Heart right ventricle (tissue), 16 donors: ENCODE results near the gene C10orf67. TPM values are rescaled to one million over a fixed set of nuclear protein-coding genes. Genes with fewer than 3 reads are reported as not detected.

Experiments used
- ATAC-seq, 8 donors: fragments of 200-7000 bp; cut with Tn5 transposase; one replicate each; pipeline ENCODE4 v1.9.1; 2020; ENCODE audit warnings: mild to moderate bottlenecking in 8 of 8, moderate library complexity in 8 of 8, moderate number of reproducible peaks in 1 of 8
- DNase-seq, 2 donors: peaks; one replicate each; pipeline ENCODE4 v3.0.0-alpha.2; 2020
- H3K27ac ChIP-seq, 10 donors: fragments of 200-600 bp; sonication (generic) in 2 of 10; one replicate each; pipeline versions ENCODE4 v1.5.0 to v1.8.0; 2020 to 2022; ENCODE audit warnings: mild to moderate bottlenecking in 3 of 10
- H3K27me3 ChIP-seq, 7 donors: fragments of 200-600 bp; one replicate each; pipeline ENCODE4 v1.8.0; 2021 to 2022; ENCODE audit warnings: mild to moderate bottlenecking in 2 of 7
- H3K36me3 ChIP-seq, 9 donors: fragments of 200-600 bp; sonication (generic) in 1 of 9; one replicate each; pipeline versions ENCODE4 v1.5.0 to v1.8.0; 2020 to 2022; ENCODE audit warnings: mild to moderate bottlenecking in 2 of 9
- H3K4me1 ChIP-seq, 9 donors: fragments of 200-600 bp; sonication (generic) in 1 of 9; one replicate each; pipeline versions ENCODE4 v1.5.0 to v1.8.0; 2020 to 2022; ENCODE audit warnings: mild to moderate bottlenecking in 4 of 9
- H3K4me3 ChIP-seq, 10 donors: fragments of 200-600 bp; sonication (generic) in 2 of 10; one replicate each; pipeline versions ENCODE4 v1.5.0 to v1.8.0; 2020 to 2022; ENCODE audit warnings: mild to moderate bottlenecking in 7 of 10, moderate library complexity in 2 of 10
- H3K9me3 ChIP-seq, 11 donors: fragments of 200-600 bp in 10 of 11; sonication (generic) in 2 of 11; one replicate each; pipeline versions ENCODE4 v1.5.0 to v1.8.0; 2013 to 2022; ENCODE audit warnings: mild to moderate bottlenecking in 2 of 11, control low read depth in 1 of 11, moderate library complexity in 1 of 11
- WGBS, 2 donors: extraction: QIAGEN DNeasy Blood & Tissue Kit; methylation state at CpG; one replicate each; pipeline ENCODE4 v1.1.7; 2013; ENCODE audit warnings: inconsistent platforms in 1 of 2; 5-methylcytosine and 5-hydroxymethylcytosine counted together
- intact Hi-C, 10 donors: fragments of 100-400 bp; cut with DNase I; formaldehyde crosslinking; loops; one replicate each; pipeline versions ENCODE4 v1.11.1 to v1.14.2; 2022
- polyA plus RNA-seq, 2 donors: library from polyadenylated mRNA; stranded (reverse); fragments of 200-250 nt; gene quantifications; one replicate each; pipeline ENCODE4 v1.2.3, GENCODE V29; 2013
- total RNA-seq, 10 donors: library from RNA; stranded (reverse); fragmentation: NEBNext Ultra II Directional in 3 of 10; extraction: Animal tissue kit (Norgen Biotek cat#: 25700) in 3 of 10; gene quantifications; one replicate each; pipeline versions ENCODE4 v1.2.1 to v1.2.4, GENCODE V29; 2021 to 2023
- TF ChIP-seq, protein P1 (sequence below), 9 donors: fragments of 200-600 bp; sonication (generic) in 2 of 9; IDR thresholded peaks; one replicate each; pipeline versions ENCODE4 v1.5.0 to v1.8.0; 2021 to 2022; ENCODE audit warnings: antibody characterized with exemption in 9 of 9, mild to moderate bottlenecking in 5 of 9, moderate library complexity in 1 of 9
- donor health status: Arrhythmogenic right ventricular cardiomyopathy.
- donor health status: ischemic (EF 13 %, LVEDD 7.1; RV severe dilation, severe dysfunction).
- donor health status: healthy with polysubstance abuse.
- donor health status: DM: no; HTN: yes; CAD: no.
- donor health status: DM: no; HTN: no; CAD: no.
- donor health status: ischemic (EF 25% LVEDD 6.9; RV normal size, moderate dysfunction).
- donor health status: ischemic (EF 25% LVEDD 5.7; RV mildly dilated, moderate dysfunction).
- donor health status: healthy.
- donor health status: DM: yes; HTN: yes; CAD: no.
- donor health status: Ischemic cardiomyopathy.
- donor health status: ischemic (EF 35%, LVEDD 5.7; RV mildly dilated, moderate dysfunction).
- donor health status: nonischemic (EF 11% LVEDD 7.7; RV severe dilation, severe dysfunction).
- donor health status: DM: yes; HTN: yes; CAD: no.
- donor health status: PGD.
- donor health status: ischemic (EF 29% LVEDD 5.4; RV normal size, mild dysfunction).
- donor health status: nonischemic (EF 23%, LVEDD 6.1; RV moderate dilation, normal function).

The C10orf67 gene
- total and polyA plus RNA-seq, 12 donors: 0.15 to 1.5 (median 0.40) TPM

DNA sequence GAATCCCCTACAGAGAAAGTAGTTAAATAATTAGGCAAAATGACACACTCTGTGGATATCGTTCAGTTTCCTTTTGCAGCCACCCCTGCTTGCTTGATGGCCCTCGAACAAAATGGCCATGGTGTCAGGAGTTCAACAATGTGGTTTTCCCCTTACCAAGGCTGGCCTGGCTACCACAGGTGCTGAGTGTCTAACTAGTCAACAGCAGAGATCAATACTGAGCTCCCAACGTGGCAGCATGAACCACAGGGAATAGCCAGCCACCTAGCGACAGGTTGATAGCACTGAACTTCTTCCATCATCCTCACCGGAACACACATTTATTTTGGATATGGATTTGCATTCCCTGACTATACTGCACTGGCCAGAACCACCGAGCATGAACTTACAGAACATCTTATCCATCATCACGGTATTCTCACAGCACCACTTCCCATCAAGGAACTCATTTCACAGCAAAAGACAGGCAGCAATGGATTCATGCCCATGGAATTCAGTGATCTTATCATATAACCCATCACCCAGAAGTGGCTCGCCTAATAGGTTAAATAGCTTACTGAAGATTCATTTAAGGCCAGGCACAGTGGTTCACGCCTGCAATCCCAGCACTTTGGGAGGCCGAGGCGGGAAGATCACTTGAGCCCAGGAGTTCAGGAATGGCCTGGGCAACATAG lies 6.3 kb downstream of the C10orf67 start:
- Histone ChIP-seq H3K9me3 (no peaks in the 10 kb centered on the region), H3K36me3 (no peaks in the 10 kb centered on the region), H3K4me3 (no peak overlapping the region), H3K4me1 (peaks cover 0 to 19% (median 4%) of the 10 kb centered on the region in 9 donors), H3K27me3 (peaks cover 0 to 11% (median 0%) of the 10 kb centered on the region in 7 donors), H3K27ac (no peak overlapping the region)
- DNase-seq: no peak
- ATAC-seq: no peak
- TF ChIP-seq, protein P1, sequence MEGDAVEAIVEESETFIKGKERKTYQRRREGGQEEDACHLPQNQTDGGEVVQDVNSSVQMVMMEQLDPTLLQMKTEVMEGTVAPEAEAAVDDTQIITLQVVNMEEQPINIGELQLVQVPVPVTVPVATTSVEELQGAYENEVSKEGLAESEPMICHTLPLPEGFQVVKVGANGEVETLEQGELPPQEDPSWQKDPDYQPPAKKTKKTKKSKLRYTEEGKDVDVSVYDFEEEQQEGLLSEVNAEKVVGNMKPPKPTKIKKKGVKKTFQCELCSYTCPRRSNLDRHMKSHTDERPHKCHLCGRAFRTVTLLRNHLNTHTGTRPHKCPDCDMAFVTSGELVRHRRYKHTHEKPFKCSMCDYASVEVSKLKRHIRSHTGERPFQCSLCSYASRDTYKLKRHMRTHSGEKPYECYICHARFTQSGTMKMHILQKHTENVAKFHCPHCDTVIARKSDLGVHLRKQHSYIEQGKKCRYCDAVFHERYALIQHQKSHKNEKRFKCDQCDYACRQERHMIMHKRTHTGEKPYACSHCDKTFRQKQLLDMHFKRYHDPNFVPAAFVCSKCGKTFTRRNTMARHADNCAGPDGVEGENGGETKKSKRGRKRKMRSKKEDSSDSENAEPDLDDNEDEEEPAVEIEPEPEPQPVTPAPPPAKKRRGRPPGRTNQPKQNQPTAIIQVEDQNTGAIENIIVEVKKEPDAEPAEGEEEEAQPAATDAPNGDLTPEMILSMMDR (IDR thresholded peaks at IDR 0.05): no peak
- intact Hi-C loops: loop anchor here in 1 of 10 donors (2.0 kb wide), 1 partner anchor 103 kb away; no protein-coding TSS in a partner anchor
- 75 to 78% methylated on average over 11 of the region's 11 CpGs for WGBS, 2 donors

DNA sequence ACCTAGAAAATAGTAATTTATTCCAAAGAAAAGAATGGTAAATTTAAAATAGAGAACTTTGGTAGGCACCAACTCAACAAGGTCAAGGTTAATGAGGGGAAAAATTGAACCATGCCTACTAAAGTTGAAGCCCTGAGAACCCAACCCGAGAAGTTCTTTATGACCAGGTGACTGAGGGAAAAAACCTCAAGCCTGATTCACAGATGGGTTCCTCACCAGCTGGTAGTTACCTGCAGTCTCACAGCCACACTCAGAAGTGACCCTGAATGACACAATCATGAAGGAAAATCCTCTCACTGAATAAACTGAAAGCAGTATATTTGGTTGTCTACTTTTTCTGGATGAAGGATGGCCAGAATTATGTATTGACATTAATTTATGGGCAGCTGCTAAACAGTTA lies 7.0 kb downstream of the C10orf67 start:
- DNase-seq (no peak), ATAC-seq (no peak)
- WGBS, 2 donors: 93 to 100% methylated on average over 1 of the region's 1 CpG
- peaks cover 0 to 12% (median 3%) of the 10 kb centered on the region in 9 donors for H3K4me1 ChIP-seq
- intact Hi-C loops: loop anchor here in 1 of 10 donors (2.0 kb wide), 1 partner anchor 103 kb away; no protein-coding TSS in a partner anchor
- H3K9me3 ChIP-seq: no peaks in the 10 kb centered on the region
- H3K27ac ChIP-seq: no peak overlapping the region
- peaks cover 0 to 5% (median 0%) of the 10 kb centered on the region in 7 donors for H3K27me3 ChIP-seq
- TF ChIP-seq, protein P1 (IDR thresholded peaks at IDR 0.05): no peak
- no peaks in the 10 kb centered on the region for H3K36me3 ChIP-seq
- no peak overlapping the region for H3K4me3 ChIP-seq

DNA sequence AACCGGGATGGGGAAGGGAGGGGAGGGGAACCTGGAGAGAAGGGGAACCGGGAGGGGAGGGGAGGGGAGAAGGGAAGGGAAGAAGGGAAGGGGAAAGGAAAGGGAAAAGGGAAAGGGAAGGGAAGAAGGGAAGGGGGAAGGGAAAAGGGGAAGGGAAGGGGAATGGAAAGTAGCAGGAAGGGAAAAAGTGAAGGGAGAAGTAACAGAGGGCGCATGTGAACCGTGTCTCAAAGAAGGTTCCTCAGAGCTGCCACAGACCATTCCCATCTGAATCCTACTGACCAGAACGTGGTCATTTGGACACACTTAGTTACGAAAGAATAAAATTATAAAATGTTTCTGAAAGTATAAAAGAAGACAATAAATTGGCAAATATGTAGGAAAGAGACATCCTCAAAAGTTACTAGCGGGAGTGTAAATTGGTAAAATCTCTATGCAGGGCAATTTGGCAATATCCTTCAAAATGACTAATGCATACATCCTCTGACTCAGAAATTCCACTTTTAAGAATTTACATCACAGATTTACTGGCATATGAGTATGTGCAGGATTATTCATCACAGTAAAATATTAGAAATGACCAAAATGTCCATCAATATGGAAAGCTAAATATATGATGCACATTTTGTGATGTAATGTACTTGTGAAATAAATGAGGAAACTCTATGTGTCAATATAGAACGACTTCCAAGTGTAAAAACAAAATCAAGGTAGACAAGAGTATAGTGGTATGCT lies 12.9 kb downstream of the C10orf67 start:
- Histone ChIP-seq H3K4me3 (no peak overlapping the region), H3K27ac (no peak overlapping the region), H3K36me3 (no peaks in the 10 kb centered on the region), H3K27me3 (peaks cover 0 to 2% (median 0%) of the 10 kb centered on the region in 7 donors), H3K4me1 (peaks cover 0 to 7% (median 0%) of the 10 kb centered on the region in 9 donors), H3K9me3 (peaks cover 0 to 7% (median 0%) of the 10 kb centered on the region in 11 donors)
- no peak for ATAC-seq
- WGBS, 2 donors: 82 to 85% methylated on average over 8 of the region's 8 CpGs
- TF ChIP-seq, protein P1 (IDR thresholded peaks at IDR 0.05): no peak
- no peak for DNase-seq
- intact Hi-C loops: no loop called here

DNA sequence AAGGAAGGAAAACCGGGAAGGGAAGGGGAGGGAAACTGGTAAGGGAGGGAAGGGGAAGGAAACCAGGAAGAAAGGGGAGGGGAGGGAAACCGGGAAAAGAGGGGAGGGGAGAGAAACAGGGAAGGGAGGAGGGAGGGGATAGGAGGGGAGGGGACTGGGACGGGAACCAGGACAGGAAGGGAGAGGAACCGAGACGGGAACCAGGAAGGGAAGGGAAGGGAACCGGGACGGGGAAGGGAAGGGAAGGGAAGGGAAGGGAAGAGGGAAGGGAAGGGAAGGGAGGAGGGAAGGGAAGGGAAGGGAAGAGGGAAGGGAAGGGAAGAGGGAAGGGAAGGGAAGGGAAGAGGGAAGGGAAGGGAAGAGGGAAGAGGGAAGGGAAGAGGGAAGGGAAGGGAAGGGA lies 13.6 kb downstream of the C10orf67 start:
- H3K9me3 ChIP-seq: peaks cover 0 to 7% (median 0%) of the 10 kb centered on the region in 11 donors
- DNase-seq (no peak), ATAC-seq (no peak)
- TF ChIP-seq, protein P1 (IDR thresholded peaks at IDR 0.05): no peak
- no peak overlapping the region for H3K27ac ChIP-seq
- intact Hi-C loops: no loop called here
- no peak overlapping the region for H3K4me3 ChIP-seq
- WGBS, 2 donors: 72% methylated on average over 7 of the region's 7 CpGs
- H3K4me1 ChIP-seq: peaks cover 0 to 7% (median 0%) of the 10 kb centered on the region in 9 donors
- H3K27me3 ChIP-seq: peaks cover 0 to 10% (median 0%) of the 10 kb centered on the region in 7 donors
- H3K36me3 ChIP-seq: no peaks in the 10 kb centered on the region
